ENCODE measurements around the gene FABP6.
"Not testable (repeated sequence)": the region's sequence is repeated elsewhere in the genome, so short reads cannot be mapped to it uniquely, and the experiment has no call there.

Gene FABP6

DNA sequence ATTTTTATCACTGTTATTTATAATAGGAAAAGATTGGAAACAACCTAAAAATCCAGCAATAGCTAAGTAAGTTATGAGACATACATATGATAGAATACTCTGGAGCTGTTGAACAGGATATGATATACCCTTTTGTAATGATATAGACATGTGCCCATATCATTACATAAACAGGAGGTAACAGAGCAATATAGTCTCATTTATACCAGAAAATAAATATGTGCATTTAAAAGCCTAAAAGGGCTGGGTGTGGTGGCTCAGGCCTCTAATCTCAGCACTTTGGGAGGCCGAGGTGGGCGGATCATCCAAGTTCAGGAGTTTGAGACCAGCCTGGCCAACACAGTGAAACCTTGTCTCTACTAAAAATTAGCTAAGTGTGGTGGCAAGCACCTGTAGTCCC is 2.3 kb upstream of the FABP6 start:
- DNase-seq = no peak

DNA sequence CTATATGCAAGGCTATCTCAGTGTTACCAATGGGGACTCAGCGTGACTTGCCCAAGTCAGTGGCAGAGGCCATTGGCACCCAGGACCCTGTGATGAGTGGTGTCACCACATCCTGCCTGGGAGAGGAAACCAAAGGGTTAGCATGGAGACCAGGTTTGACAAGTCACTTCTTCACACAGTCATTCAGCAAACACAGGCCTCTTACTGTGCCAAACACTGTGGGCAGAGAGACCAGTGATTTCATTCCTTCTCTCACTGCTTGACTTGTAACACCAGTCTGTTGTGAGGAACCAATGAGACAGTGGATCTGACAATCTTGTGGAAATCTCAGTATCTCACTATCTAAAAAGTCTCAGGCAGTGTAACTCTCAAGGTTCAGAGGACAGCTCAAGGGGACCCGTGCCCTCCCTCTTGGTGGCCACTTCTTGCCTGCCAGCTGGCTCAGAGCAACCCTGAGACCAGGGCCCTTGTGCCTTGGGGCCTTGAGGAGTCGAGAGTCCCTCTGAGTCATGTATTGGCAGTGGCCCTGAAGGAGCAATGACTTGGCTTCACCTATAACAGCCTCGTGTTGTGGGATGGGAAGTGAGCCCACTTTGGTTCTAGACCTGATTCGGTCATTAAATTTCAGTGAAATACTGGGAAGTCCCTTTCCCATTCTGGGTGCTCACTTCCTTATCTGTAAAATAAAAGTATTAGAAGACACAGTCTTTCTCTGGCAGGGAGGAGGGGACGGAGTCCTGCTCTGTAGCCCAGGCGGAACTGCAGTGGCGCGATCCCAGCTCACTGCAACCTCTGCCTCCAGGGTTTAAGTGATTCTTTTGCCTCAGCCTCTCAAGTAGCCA is 1.6 kb downstream of the FABP6 start:
- no peak for DNase-seq

- no peak for DNase-seq
These were observed 2.6 kb downstream of the FABP6 start for GRCh38 chr5:160231783-160232342.

DNA sequence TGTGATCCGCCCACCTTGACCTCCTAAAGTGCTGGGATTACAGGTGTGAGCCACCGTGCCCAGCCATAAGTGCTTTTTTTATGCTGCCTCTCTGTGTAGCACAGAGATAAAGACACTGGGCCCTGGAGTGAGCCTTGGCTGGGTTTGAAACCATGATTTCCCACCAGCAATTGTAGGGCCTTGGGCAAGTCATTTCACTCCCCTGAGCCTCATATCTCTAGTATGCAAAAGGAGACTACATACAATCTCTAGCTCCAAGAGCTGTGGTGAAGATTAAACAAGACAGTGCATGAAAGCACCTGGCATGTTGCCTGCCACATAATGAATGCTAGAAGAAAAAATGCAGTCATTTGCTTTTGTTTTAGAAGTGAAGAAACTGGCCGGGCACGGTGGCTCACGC is 3.9 kb downstream of the FABP6 start:
- no peak for DNase-seq

DNA sequence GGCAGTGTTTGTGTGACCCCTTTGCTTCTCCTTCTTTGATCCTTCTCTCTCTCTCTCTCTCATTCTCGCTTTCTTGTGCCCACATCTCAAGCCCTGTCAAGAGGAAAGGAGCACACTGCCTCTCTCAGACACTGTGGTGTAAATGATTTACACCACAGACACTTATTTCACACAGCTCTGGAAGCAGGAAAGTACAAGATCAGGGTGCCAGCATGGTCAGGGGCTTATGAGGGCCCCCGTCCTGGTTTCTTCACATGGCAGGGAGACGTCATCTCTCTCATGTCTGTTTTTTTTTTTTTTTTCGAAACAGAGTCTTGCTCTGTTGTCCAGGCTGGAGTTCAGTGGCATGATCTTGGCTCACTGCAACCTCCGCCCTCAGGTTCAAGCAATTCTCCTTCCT is 6.4 kb downstream of the FABP6 start:
- DNase-seq = no peak

DNA sequence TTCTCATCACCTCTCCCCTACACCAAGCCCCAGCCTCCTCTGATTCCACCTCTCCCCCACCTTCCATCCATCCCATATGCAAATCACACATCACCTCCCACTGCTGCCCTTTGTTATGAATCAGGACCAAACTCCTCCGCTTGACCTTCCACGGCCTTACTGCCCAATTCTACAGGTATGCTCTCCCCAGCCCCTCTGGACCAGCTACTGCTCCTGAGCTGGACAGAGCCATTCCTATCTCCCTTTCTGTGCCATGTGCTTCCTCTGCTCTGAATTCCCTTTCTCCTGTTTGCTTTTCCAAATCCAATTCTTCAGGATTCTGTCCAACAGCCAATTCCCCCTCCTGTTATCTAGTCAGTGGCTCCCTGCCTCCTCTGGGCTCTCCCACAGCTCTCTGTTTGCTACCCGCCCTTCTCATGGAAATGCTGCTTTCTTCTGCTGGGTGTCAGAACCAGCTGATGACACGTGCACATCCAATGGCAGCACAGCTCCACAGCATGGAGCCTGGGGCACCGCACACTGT is 8.3 kb downstream of the FABP6 start:
- DNase-seq = no peak

DNA sequence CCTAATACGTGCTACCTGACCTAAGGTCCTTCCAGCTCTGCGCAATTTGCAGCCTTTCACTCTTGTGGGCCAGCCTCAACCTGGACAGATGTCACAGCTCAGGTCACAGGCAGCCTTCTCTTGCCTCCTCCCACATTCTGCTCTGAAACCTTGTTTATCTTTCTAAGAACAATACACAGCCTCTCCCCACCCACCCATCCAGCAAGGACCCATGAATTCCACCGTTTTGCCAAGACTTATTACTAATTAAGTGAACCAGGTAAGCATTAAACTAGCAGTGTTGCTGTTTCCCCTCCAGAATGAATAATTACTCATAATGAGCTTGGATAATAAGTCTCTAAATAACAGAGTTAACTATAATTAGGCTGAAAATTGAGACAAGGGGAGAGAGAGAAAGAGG is 11.0 kb downstream of the FABP6 start:
- no peak for DNase-seq

DNA sequence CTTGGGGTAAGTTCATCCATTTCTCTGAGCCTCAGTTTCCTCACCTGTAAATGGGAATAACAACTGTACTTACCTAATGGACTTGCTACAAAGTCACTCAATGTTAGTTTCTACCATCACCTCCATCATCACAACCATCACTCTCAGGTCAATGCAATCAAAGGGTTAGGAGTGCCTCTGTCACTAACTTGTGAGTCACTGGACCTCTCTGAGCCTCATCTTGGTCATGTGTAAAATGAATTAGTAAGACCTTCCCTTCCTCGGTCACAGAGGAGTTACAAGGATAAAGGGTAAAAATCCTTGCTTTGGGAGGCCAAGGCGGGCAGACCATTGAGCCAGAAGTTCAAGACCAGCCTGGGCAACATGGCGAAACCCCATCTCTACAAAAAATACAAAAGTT is 12.8 kb downstream of the FABP6 start:
- no peak for DNase-seq

DNA sequence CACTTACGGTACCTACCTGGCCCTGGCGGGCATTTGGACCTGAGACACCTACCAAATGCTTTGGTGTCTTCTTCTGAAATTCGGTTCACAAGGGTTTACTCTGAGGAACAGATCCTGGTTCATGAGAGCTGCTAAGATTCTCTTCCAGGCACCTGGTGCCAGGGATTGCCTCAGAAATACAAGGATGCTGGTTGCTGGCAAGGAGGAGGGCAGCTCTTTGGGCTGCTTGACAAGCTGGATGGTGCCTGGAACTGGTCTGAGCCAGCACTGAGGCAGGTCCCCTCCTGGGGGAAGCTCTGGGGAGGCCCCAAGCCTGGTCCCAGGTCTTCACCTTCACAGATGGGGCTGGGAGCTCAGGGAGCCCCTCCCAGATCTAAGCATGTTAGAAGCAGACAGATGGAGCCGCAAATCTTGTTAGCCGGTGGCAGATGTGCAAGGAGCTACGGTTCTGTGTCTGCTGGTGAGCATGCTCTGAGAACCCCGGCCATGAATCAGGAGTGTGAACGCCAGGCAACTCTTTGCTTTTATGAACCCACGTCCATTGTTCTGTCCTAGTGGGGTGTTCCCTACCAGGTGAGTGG is 16.3 kb downstream of the FABP6 start:
- DNase-seq = peak; percentile 98 to 99

- DNase-seq = not testable (repeated sequence)
These were observed 20.3 kb downstream of the FABP6 start for GRCh38 chr5:160249570-160249969.

DNA sequence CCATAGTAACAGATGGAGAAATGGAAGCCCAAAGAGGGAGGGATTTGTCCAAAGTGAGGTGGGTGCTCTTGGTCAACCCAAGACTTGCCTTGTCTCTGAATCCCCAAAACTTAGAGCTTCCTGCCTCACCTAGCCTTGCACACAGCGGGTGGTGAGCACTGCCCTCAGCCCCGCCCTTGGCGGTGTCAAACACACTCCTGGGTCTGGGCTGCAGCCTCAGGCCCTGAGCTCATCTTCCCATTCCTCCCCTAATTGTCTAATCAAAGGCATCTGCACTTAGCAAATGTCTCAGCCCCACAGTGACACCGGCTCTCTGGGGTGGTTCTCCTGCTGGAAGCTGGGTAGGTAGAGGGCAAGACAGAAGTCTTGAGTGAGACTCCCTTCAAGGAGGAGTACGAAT is 20.9 kb downstream of the FABP6 start:
- DNase-seq = no peak

DNA sequence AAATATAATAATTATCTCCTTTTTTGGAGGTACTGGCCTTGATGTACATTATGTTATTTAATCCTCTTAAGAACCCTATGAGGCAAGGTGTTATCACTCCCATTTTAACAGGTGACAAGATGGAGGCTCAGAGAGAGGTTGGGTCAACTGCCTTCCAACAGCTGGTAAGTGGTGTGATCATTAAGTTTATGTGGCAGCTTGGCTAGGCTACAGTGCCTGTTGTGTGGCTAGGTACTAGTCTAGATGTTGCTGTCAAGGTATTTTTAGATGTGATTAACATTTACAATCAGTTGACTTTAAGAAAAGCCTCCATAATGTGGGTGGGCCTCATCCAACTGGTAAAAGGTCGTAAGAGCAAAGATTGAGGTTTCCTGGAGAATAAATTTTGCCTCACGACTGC is 21.5 kb downstream of the FABP6 start:
- peak in 1 of 2 experiments; percentile 3 for DNase-seq

DNA sequence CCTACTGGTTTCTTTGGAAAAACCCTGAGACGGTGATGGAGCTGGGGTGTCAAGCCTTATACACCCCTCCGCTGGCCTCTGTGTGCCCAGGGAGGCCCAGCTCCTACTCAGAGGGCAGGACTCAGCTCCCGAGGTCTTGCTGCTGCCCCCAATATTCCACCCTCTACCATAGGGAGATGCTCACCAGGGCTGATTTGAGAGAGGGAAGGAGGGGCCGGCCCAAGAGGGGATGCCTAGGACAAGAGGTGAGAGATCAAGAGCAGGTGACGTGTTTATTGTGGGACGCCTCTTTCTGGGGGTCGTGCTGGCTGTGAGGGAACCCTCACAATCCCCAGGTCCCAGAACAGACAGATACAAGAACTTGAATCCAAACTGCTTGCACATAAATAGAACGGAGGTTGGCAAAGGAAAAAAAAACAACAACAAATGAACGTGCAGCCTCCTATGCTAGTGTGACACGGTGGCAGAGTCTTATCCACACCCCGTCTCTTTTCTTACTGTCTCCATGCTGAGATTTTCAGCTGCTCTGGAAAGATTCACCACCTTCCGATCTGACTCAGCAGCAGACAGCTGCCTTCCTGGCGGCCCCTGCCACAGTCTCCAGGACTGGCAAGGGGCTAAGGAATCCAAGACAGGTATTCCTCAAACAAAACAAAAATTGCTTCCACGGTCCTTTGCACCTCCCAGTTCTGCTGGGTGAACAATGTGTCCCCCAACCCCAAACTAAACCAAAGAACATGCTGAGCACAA is 22.3 kb downstream of the FABP6 start:
- DNase-seq = no peak

GRCh38 chr5:160252916-160253315 is 23.6 kb downstream of the FABP6 start:
- no peak for DNase-seq

- DNase-seq = no peak
These were observed 24.1 kb downstream of the FABP6 start for GRCh38 chr5:160253441-160253840.

DNA sequence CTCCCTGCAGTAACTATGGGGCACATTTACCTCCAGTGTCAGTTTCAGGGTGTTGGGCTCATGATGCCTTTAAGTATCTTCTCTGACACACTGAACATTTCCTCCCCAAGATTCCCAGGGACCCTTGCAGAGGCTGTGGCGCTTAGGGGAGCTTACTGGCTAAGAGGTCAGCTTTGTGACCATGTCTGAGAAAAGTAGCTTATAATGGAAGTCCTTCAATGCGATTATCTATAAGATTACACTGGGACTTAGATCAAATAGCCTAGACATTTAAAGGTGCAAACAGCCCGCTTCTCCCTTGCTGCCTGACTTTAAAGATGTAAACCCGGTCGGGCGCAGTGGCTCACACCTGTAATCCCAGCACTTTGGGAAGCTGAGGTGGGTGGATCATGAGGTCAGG is 25.4 kb downstream of the FABP6 start:
- peak in 1 of 2 experiments; percentile 40 for DNase-seq

DNA sequence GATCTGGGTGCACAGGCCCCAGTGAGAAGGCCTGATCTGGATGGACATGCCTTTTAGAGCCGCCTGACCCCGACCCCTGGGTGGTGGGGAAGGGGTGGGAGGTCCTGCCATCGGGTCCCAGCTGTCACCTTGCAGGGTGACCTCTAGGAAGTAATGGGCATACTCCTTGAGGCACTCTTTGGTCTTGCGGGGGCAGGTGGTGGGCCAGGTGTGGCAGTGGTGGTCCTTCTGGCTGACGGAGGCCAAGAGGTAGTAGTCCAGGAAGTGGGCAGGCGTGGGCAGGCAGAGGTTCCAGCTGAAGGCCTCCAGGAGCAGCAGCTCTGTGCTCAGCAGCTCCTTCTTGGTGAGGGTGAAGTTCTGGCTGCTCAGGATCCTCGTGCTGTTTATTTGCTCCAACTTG is 30.0 kb downstream of the FABP6 start:
- DNase-seq = no peak

GRCh38 chr5:160260006-160260775 is 30.9 kb downstream of the FABP6 start:
- DNase-seq = no peak

DNA sequence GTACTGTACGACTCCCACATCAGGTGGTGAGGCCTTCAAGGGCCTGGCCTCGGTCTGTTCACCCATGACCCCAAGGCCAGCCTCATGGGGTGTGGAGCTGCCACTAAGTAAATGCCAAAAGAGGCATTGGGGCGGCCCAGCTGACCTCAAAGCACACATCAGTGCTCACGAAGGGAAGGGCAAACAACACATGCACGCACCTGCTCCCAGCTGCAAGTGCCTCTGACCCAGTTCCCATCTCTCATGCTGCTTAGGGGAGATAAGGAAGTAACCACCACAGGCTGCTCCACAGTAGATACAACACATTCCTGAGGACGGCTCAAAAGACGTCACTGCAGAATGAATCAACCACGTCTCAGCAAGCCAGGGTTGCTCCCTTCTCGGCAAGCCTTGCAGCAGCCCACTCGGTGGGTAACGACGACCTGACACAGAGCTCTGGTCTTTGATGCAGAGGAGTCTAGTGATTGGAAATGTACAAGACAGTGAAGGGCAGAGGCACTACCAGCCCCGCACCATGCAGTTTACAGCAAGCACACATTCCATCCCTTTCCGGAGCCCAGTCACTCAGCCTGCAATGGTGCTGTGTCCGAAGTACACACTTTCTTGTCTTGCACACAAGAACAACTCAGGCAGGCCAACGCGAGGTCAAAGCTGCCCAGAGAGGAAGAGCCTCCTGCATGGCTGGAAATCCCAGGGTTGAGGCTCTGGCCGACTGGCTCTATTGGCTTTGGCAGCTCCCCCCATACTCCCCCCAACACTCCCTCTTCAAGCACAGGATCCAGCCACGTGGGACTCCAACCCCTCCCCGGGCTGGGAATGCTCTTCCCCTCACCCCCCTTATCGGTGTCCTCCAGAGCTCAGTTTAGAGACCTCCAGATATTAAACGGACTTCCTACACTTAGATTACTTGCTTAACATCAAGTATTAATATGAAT is 31.8 kb downstream of the FABP6 start:
- DNase-seq = peak in 1 of 2 experiments; percentile 18

GRCh38 chr5:160262151-160263074 is 33.1 kb downstream of the FABP6 start:
- DNase-seq = peak; percentile 92 to 98

Data from NCI-H524 (cell line).